ENCODE results near the gene VAMP3. TPM values are rescaled to one million over a fixed set of nuclear protein-coding genes. Genes with fewer than 3 reads are reported as not detected.

VAMP3 gene
- total and polyA plus RNA-seq, 2 experiments from 2014 or later = 173 to 195 TPM

GRCh38 chr1:7771823-7772299 lies 765 bp downstream of the VAMP3 start:
- Histone ChIP-seq H3K36me3 (ENCODE audit: low read depth) (peaks cover 17% of the 10 kb centered on the region; the same call in 1 of the 2 replicates), H3F3A (ENCODE audit: insufficient read depth) (no peaks in the 10 kb centered on the region), H4K20me1 (ENCODE audit: insufficient read depth) (peaks cover 5% of the 10 kb centered on the region; the same call in 1 of the 2 replicates), H3K27me3 (replicated peaks; ENCODE audit: insufficient read depth) (no peaks in the 10 kb centered on the region), H2AFZ (peak overlapping the region; percentile 97), H3K9me3 (ENCODE audit: low read depth) (no peaks in the 10 kb centered on the region), H3K9me2 (ENCODE audit: insufficient read depth) (no peaks in the 10 kb centered on the region), H3K79me2 (ENCODE audit: insufficient read depth) (peaks cover 55% of the 10 kb centered on the region), H3K4me2 (ENCODE audit: unreplicated experiment) (peak overlapping the region; percentile 99), H3K4me3 (peak overlapping the region; percentile 98), H3K27ac (peak overlapping the region; percentile 89), H3K4me1 (ENCODE audit: insufficient read depth) (peaks cover 6% of the 10 kb centered on the region; the same call in 1 of the 2 replicates), H3K9ac (peak overlapping the region; percentile 96)
- 14 to 17% methylated on average over 12 of the region's 12 CpGs for WGBS, 2 experiments (ENCODE audit: low coverage in 1 of 2, low lambda C conversion rate in 2 of 2, missing lambda C conversion rate in 2 of 2)
- no peak for TF ChIP-seq EZH2phosphoT487 (IDR thresholded peaks at IDR 0.05; ENCODE audit: insufficient read depth, low read depth)
- TF ChIP-seq EZH2 (IDR thresholded peaks at IDR 0.05; ENCODE audit: insufficient read depth, poor library complexity, severe bottlenecking) = no peak
- in situ Hi-C loops (cut with MboI) = no loop called here
- DNase-seq = peak; percentile 18

GRCh38 chr1:7777591-7777990 lies 6.5 kb downstream of the VAMP3 start:
- H3K4me3 ChIP-seq = no peak overlapping the region
- 45 to 49% methylated on average over 3 of the region's 3 CpGs for WGBS, 2 experiments (ENCODE audit: low coverage in 1 of 2, low lambda C conversion rate in 2 of 2, missing lambda C conversion rate in 2 of 2)
- peaks cover 5% of the 10 kb centered on the region; the same call in 1 of the 2 replicates for H4K20me1 ChIP-seq (ENCODE audit: insufficient read depth)
- H3K36me3 ChIP-seq (ENCODE audit: low read depth) = peaks cover 45% of the 10 kb centered on the region
- no peak overlapping the region for H3K4me2 ChIP-seq (ENCODE audit: unreplicated experiment)
- no peaks in the 10 kb centered on the region for H3K4me1 ChIP-seq (ENCODE audit: insufficient read depth)
- H2AFZ ChIP-seq = no peak overlapping the region
- H3K9ac ChIP-seq = no peak overlapping the region
- H3K27ac ChIP-seq = no peak overlapping the region
- TF ChIP-seq EZH2 (IDR thresholded peaks at IDR 0.05; ENCODE audit: insufficient read depth, poor library complexity, severe bottlenecking) (no peak), EZH2phosphoT487 (IDR thresholded peaks at IDR 0.05; ENCODE audit: insufficient read depth, low read depth) (no peak)
- in situ Hi-C loops (cut with MboI) = no loop called here
- DNase-seq = no peak
- H3K9me2 ChIP-seq (ENCODE audit: insufficient read depth) = no peaks in the 10 kb centered on the region
- H3F3A ChIP-seq (ENCODE audit: insufficient read depth) = peaks cover 24% of the 10 kb centered on the region
- H3K27me3 ChIP-seq (replicated peaks; ENCODE audit: insufficient read depth) = no peaks in the 10 kb centered on the region
- H3K9me3 ChIP-seq (ENCODE audit: low read depth) = no peaks in the 10 kb centered on the region
- H3K79me2 ChIP-seq (ENCODE audit: insufficient read depth) = peaks cover 59% of the 10 kb centered on the region

DNA sequence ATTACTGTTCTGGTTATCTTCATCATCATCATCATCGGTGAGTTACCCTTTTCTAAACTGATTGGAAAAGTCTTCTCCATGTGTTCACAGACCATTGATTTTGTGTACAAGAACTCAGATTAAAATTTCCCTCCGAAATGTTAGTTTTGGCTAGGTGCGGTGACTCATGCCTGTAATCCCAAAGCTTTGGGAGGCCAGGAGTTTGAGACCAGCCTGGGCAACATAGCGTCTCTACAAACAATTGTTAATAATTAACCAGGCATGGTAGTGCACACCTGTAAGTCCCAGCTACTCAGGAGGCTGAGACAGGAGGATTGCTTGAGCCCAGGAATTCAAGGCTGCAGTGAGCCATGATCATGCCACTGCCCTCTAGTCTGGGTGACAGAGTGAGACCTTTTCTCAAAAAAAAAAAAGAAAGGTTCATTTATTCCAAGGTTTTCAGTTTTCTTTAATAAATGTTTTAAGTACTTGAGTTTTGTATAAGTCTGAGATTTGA lies 7.1 kb downstream of the VAMP3 start:
- no peak for DNase-seq
- in situ Hi-C loops (cut with MboI) = no loop called here
- H3K9ac ChIP-seq = no peak overlapping the region
- no peaks in the 10 kb centered on the region for H3K9me2 ChIP-seq (ENCODE audit: insufficient read depth)
- WGBS, 2 experiments (ENCODE audit: low coverage in 1 of 2, low lambda C conversion rate in 2 of 2, missing lambda C conversion rate in 2 of 2) = 97 to 99% methylated on average over 4 of the region's 4 CpGs
- H3K36me3 ChIP-seq (ENCODE audit: low read depth) = peaks cover 44% of the 10 kb centered on the region
- no peak overlapping the region for H3K4me3 ChIP-seq
- H3K4me2 ChIP-seq (ENCODE audit: unreplicated experiment) = no peak overlapping the region
- peaks cover 5% of the 10 kb centered on the region; the same call in 1 of the 2 replicates for H4K20me1 ChIP-seq (ENCODE audit: insufficient read depth)
- TF ChIP-seq EZH2 (IDR thresholded peaks at IDR 0.05; ENCODE audit: insufficient read depth, poor library complexity, severe bottlenecking) (no peak), EZH2phosphoT487 (IDR thresholded peaks at IDR 0.05; ENCODE audit: insufficient read depth, low read depth) (no peak)
- H3K4me1 ChIP-seq (ENCODE audit: insufficient read depth) = no peaks in the 10 kb centered on the region
- H3K79me2 ChIP-seq (ENCODE audit: insufficient read depth) = peaks cover 53% of the 10 kb centered on the region
- H3F3A ChIP-seq (ENCODE audit: insufficient read depth) = peaks cover 27% of the 10 kb centered on the region
- H3K27ac ChIP-seq = no peak overlapping the region
- H3K27me3 ChIP-seq (replicated peaks; ENCODE audit: insufficient read depth) = no peaks in the 10 kb centered on the region
- no peaks in the 10 kb centered on the region for H3K9me3 ChIP-seq (ENCODE audit: low read depth)
- no peak overlapping the region for H2AFZ ChIP-seq

DNA sequence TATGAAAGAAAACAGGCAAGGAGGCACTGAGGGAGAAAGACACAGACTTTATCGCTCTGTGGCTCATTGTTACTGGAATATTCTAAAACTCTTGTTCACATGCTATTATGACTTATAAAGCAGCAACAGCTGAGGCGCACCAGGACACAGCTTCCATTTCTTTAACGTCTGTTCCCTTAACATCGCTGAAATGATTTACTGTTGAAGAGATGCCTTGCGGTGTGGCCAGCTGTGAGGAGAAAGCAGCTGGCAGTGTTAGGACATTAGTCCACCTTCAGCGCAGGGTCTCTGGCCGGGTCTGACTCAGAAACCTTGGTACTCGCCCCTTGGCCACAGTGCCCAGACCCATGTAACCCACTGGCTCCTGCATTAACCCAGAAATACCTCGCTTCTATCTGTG lies 9.9 kb downstream of the VAMP3 start:
- H3K4me1 ChIP-seq (ENCODE audit: insufficient read depth) = no peaks in the 10 kb centered on the region
- TF ChIP-seq EZH2 (IDR thresholded peaks at IDR 0.05; ENCODE audit: insufficient read depth, poor library complexity, severe bottlenecking) (no peak), EZH2phosphoT487 (IDR thresholded peaks at IDR 0.05; ENCODE audit: insufficient read depth, low read depth) (no peak)
- H3K9ac ChIP-seq = no peak overlapping the region
- WGBS, 2 experiments (ENCODE audit: low coverage in 1 of 2, low lambda C conversion rate in 2 of 2, missing lambda C conversion rate in 2 of 2) = 74 to 78% methylated on average over 9 of the region's 9 CpGs
- no peaks in the 10 kb centered on the region for H3K27me3 ChIP-seq (replicated peaks; ENCODE audit: insufficient read depth)
- H3K9me2 ChIP-seq (ENCODE audit: insufficient read depth) = no peaks in the 10 kb centered on the region
- peaks cover 28% of the 10 kb centered on the region for H3K36me3 ChIP-seq (ENCODE audit: low read depth)
- in situ Hi-C loops (cut with MboI) = no loop called here
- no peaks in the 10 kb centered on the region for H3K9me3 ChIP-seq (ENCODE audit: low read depth)
- DNase-seq = no peak
- H3K79me2 ChIP-seq (ENCODE audit: insufficient read depth) = peaks cover 25% of the 10 kb centered on the region
- no peak overlapping the region for H3K4me3 ChIP-seq
- H4K20me1 ChIP-seq (ENCODE audit: insufficient read depth) = peaks cover 2% of the 10 kb centered on the region; the same call in 1 of the 2 replicates
- H2AFZ ChIP-seq = no peak overlapping the region
- peaks cover 27% of the 10 kb centered on the region for H3F3A ChIP-seq (ENCODE audit: insufficient read depth)
- H3K27ac ChIP-seq = no peak overlapping the region
- no peak overlapping the region for H3K4me2 ChIP-seq (ENCODE audit: unreplicated experiment)
